ENCODE results near the gene SUB1.

DNA sequence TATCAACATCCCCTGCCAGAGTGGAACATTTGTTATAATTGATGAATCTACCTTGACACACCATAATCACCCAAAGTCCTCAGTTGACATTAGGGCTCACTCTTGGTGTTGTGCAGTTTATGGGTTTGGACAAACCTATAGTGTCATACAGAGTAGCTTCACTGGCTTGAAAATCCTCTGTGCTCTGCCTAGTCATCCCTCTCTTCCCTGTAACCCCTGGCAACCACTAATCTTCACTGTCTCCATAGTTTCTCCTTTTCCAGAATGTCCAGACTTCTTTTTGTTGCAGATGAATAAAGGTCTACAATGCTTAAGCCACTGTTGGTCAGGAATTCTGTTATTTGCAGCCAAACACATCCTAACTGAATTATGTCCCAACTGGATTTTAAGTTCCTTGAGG is 22.5 kb upstream of the SUB1 start:
- TF ChIP-seq, protein P1, sequence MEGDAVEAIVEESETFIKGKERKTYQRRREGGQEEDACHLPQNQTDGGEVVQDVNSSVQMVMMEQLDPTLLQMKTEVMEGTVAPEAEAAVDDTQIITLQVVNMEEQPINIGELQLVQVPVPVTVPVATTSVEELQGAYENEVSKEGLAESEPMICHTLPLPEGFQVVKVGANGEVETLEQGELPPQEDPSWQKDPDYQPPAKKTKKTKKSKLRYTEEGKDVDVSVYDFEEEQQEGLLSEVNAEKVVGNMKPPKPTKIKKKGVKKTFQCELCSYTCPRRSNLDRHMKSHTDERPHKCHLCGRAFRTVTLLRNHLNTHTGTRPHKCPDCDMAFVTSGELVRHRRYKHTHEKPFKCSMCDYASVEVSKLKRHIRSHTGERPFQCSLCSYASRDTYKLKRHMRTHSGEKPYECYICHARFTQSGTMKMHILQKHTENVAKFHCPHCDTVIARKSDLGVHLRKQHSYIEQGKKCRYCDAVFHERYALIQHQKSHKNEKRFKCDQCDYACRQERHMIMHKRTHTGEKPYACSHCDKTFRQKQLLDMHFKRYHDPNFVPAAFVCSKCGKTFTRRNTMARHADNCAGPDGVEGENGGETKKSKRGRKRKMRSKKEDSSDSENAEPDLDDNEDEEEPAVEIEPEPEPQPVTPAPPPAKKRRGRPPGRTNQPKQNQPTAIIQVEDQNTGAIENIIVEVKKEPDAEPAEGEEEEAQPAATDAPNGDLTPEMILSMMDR (IDR thresholded peaks at IDR 0.05; ENCODE audit: poor library complexity, severe bottlenecking): no peak
- TF ChIP-seq POLR2AphosphoS5 (IDR thresholded peaks at IDR 0.05) (no peak), EP300 (conservative IDR thresholded peaks at IDR 0.05; ENCODE audit: poor library complexity, severe bottlenecking) (no peak), RAD21 (conservative IDR thresholded peaks at IDR 0.05) (no peak)
